Epidermal melanocyte (primary cell): ENCODE data around the gene DEK.
"Not testable (repeated sequence)": the region's sequence is repeated elsewhere in the genome, so short reads cannot be mapped to it uniquely, and the experiment has no call there.

Experiments used
- DNase-seq: peaks from one replicate; pipeline ENCODE4 v3.0.0; 2011; ENCODE audit warnings: low spot score; ENCODE audit not compliant: insufficient read length

DEK gene

DNA sequence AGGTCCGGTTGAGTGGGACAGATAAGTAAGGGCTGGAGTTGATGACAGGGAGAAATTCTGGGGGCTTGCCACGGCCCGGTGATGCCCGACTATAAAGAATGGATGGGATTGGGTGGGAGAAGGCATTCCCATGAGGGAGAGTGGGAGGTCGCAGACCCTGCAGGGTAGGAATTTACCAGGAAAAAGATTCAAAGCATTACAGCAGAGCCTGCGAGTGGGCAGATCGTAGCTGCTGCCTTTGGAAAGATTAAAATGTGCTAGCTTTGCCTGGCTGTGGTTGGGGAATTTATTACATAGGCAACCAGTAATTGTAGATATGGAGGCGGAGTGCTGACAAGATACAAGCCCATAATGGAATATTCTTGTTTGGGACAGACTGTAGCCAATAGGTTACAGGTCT lies 59.6 kb downstream of the DEK start:
- no peak for DNase-seq

DNA sequence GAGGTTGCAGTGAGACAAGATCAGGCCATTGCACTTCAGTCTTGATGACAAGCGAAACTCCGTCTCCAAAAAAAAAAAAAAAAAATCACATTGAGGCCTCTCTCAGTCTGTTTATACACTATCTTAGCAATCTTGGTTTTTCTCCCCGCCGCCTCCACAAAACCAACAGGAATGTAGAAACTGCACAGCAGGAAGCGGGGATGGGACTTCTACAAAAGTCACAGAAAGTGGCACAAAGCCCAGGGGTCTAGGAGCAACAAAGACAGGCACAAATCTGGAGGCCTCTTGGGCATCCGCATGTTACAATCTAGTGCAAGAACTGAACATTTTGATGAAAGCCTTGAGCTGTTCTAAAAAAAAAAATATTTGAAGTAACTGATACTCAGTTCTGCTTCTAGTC lies 60.5 kb downstream of the DEK start:
- no peak for DNase-seq

DNA sequence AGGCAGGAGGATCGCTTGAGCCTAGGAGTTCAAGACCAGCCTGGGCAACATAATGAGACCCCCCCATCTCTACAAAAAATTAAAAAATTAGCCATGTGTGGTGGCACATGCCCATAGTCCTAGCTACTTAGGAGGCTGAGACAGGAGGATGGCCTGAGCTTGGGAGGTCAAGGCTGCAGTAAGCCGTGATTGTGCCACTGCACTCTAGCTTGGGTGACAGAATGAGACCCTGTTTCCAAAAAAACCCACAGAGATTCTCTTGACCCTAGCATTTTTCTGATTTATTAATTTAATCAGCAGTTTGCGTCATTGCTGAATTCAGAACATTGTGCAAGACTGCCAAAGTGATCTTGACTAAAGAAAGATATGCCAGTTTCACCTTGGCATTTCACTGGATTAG lies 72.3 kb downstream of the DEK start:
- DNase-seq = no peak

DNA sequence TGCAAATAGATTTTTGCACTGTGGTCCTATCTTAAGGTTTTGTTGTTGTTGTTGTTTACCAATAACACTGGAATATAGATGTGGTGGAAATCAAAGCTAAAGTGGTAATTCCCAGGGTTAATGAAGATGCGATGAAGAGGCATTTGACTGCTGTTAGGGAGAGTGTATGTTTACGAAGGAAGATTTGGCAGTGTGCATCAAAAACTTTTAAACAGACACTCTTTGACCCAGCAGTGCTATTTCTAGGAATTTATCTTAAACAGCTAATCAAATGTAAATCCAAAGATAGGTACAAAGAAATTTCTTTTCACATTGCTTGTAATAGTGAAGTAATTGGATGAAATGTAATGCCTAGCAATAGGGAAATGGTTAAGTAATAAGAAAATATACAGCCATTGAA lies 75.1 kb downstream of the DEK start:
- no peak for DNase-seq

DNA sequence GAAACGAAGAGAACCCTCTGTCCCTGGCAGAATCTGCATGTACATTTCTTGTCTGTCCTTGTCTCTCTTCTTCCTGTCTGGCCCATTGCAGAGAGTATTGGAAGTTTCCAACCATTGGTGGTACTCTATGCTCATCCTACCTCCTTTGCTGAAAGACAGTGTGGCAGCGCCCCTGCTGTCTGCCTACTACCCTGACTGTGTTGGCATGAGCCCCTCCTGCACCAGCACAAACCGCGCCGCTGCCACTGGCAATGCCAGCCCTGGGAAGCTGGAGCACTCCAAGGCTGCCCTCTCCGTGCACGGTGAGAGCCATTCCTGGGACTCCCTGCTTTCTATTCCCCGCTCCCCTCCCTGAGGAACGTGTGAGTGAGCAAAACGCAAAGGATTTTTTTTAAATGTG lies 76.6 kb downstream of the DEK start:
- DNase-seq = no peak

DNA sequence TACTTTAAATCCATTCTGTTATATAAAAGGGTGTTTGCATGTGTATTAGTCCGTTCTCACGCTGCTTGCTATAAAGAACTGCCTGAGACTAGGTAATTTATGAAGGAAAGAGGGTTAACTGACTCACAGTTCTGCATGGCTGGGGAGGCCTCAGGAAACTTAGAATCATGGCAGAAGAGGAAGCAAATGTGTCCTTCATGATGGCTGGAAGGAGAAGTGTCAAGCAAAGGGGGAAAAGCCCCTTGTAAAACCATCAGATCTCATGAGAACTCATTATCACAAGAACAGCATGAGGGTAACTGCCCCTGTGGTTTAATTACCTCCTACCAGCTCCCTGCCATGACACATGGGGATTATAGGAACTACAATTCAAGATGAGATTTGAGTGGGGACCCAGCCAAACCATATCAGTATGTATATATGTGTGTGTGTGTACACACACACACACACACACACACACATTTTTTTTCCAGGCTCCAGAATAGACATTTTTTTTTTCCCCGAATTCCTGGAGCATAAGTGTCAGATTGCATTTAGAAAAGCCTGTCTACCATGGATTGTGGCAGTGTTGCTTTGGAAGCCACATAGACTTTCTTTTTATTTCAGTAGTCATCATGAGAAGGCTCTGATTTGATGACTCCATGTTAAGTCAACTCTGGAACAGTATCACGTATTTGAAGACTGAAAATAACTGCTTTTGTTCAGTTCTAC lies 77.6 kb downstream of the DEK start:
- DNase-seq = no peak

DNA sequence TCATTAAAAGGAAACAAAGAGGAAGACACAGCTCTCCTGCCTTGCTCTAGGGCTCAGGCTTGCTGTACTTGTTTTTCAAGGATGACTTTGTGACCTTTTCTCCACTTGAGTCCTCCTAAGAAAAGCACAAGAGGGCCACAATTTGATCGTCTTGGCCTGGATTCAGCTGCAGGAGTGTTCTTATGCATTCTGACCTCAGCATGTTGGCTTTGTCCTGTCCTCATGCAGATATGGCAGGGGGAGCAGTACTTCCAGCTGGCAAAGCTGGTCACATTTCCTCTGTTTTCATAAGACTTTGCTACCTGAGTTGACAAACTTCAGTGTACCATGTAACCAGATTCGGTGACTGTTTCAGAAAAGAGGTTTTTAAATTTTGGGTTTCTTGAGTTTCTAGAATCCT lies 78.3 kb downstream of the DEK start:
- DNase-seq = no peak

DNA sequence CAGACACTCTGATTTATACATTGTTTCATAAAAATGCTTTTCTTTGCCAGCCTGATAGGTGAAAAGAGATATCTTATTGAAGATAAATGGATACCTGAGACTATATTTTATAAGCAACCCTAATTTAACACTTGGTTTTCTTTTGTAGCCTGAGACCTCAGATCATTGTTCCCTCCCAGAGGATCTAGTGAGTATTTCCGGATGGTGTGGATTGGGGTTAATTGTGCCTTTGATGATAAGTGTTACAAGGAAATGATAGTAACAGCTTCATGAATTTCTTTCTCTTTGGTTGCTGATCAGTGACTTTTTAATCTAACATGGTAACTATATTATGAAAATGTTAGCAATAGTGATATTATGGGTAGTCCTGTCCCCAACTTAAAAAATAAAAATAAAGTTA lies 78.7 kb downstream of the DEK start:
- DNase-seq = no peak

DNA sequence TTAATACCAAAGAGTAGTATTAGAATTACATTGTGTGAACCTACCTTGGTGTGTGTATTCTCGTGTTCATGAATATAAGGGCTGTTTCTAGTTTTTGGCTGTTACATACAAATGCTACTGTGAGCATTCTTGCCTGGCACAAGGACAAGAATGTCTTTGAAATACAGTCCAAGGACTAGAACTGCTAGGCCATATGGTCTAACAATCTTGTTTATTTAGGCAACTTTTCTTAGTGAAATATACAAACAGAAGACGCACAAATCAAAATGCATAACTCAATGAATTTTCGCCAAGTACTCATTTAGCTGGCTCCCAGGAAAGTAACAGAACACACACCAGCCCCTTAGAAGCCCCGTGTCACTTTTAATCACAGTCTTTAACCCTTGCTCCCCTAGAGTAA lies 80.6 kb downstream of the DEK start:
- no peak for DNase-seq

DNA sequence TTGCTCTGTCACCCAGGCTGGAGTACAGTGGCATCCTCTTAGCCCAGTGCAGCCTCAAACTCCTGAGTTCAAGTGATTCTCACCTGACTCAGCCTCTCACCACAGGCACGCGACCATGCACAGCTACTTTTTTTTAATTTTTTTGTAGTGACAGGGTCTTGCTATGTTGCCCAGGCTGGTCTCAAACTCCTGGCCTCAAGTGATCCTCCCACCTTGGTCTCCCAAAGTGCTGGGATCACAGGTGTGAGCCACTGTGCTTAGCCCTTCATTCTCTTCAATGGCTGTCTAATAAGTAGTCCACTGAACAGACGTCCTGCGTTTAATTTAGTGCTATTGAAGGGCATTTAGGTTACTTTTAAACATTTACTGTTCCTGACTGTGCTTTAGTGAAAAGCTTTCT lies 81.8 kb downstream of the DEK start:
- DNase-seq = no peak

DNA sequence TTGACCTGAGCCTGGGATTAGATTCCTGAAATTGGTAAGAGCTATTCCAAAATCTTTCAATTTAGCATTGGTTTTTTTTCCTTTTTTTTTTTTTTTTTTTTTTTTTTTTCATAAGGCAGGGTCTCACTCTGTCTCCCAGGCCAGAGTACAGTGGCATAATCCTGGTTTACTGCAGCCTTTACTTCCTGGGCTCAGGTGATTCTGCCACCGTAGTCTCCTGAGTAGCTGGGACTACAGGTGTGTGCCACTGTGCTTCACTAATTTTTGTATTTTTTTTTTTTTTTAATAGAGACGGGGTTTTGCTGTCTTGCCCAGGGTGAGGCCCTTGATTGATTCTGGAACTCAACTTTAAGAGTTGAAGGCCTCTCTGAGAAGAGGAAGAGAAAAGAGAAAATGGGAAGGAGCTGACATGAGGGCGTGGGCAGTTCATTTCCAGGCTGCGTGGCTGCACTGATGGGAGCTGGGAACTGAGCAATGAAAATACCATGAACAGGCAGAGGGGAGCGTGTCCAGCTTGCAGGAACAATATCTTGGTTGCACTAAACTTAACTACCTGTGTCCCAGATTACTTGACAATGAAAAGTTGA lies 84.5 kb downstream of the DEK start:
- DNase-seq = no peak

DNA sequence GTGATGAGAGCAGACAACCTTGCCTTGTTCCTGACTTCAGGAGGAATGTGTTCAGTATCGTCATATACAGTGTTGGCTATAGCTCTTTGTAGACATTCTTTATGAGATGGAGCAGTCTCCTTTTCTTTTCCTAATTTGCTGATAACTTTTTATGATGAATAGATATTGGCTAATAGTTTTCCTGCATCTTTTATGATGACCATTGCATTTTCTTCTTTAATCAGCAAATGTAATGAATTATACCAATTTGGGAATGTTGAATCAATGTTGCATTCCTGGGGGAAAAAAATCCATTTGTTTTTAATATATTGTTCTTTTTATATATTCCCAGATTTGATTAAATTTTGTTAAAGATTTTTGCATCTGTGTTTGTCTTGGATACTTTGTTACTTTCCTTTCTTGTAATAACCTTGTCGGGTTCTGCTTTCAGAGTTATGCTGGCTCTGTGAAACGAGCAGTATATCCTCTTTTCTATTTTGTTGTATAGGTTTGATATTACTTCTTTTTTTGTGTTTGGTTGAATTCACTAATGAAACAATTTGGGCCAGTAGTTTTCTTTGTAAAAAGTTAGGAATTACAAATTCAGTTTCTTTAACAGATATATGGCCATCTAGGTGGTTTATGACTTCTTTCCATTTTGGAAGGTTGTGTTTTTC lies 85.2 kb downstream of the DEK start:
- DNase-seq = no peak

DNA sequence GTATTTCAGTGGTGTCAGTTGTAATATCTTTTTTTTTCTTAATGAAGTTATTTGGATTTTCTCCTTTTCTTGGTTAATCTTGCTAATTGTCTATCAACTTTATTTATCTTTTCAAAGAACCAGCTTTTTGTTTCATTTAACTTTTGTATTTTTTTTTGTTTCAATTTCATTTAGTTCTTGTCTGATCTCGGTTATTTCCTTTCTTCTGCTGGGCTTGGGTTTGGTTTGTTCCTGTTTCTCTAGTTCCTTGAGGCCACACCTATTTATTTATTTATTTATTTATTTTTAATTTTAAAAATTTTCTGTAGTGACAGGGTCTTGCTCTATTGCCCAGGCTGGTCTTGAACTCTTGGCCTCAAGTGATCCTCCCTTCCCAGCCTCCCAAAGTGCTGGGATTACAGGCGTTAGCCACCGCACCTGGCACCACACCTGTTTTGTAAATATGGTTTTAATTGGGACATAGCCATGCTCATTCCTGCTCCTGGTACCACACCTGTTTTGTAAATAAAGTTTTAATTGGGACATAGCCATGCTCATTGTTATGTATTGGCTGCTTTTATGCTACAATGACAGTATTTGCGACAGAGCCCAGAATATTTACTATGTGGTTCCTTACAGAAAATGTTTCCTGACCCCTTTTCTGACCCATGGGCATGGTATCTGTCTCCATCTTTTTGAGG lies 86.9 kb downstream of the DEK start:
- DNase-seq = no peak

DNA sequence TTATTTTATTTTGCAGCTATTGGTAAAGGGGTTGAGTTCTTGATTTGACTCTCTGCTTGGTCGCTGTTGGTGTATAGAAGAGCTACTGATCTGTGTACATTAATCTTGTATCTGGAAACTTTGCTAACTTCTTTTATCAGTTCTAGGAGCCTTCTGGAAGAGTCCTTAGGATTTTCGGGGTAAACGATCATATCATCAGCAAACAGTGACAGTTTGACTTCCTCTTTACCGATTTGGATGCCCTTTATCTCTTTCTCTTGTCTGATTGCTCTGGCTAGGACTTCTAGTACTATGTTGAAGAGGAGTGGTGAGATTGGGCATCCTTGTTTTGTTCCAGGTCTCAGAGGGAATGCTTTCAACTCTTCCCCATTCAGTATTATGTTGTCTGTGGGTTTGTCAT lies 88.1 kb downstream of the DEK start:
- not testable (repeated sequence) for DNase-seq
